HL-60 (cell line): ENCODE data around the gene CLIC4.
"Not testable (repeated sequence)": the region's sequence is repeated elsewhere in the genome, so short reads cannot be mapped to it uniquely, and the experiment has no call there.

Source experiments
- CTCF ChIP-seq: IDR thresholded peaks from one replicate; pipeline ENCODE4 v1.5.1; 2011; ENCODE audit warnings: low read length, control low read depth, inconsistent platforms; ENCODE audit not compliant: insufficient read depth
- REST ChIP-seq: IDR thresholded peaks from 2 replicates; pipeline ENCODE4 v1.6.1; 2012; ENCODE audit warnings: low read depth; ENCODE audit not compliant: insufficient replicate concordance
- SPI1 ChIP-seq: IDR thresholded peaks from 2 replicates; pipeline ENCODE4 v1.6.1; 2012; ENCODE audit warnings: low read depth, mild to moderate bottlenecking, borderline replicate concordance

- TF ChIP-seq CTCF, REST, SPI1: not testable (repeated sequence)
Measured at GRCh38 chr1:24820221-24820620, 75.0 kb downstream of the CLIC4 start.
